GM19397 (cell line): ENCODE data around the gene IDNK.

ENCODE experiments used
- ATAC-seq: cut with Tn5 transposase; IDR thresholded peaks from one replicate; pipeline ENCODE4 v1.9.1; 2021; ENCODE audit warnings: mild to moderate bottlenecking, moderate library complexity; ENCODE audit not compliant: unreplicated experiment

The IDNK gene

GRCh38 chr9:83688921-83689320 lies 66.0 kb downstream of the IDNK start:
- no peak for ATAC-seq

DNA sequence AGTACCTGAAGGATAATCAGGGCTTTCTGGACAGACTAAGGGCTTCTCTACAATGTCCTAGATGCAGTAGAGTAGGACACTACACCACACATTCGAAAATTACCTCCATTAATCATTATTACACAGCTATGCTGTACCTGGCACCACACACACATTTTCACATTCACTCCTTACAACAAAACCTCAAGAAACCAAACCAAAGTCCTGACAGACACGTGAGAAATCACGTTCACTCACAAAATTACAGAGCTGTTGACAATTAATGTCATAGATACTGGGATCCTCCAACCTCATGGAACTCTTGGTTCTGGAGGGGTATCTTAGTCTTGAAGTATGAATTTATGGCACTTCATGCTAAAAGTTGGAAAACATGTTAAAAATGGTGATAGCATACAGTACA lies 68.5 kb downstream of the IDNK start:
- no peak for ATAC-seq
